COLO829 (cell line): ENCODE results near the gene ACO2.
A peak's percentile ranks its signal among the peaks of the same experiment; 100 is the strongest.

Experiments
- DNase-seq: peaks from one replicate; pipeline ENCODE4 v3.0.0; 2012; ENCODE audit warnings: low spot score

Gene ACO2

DNA sequence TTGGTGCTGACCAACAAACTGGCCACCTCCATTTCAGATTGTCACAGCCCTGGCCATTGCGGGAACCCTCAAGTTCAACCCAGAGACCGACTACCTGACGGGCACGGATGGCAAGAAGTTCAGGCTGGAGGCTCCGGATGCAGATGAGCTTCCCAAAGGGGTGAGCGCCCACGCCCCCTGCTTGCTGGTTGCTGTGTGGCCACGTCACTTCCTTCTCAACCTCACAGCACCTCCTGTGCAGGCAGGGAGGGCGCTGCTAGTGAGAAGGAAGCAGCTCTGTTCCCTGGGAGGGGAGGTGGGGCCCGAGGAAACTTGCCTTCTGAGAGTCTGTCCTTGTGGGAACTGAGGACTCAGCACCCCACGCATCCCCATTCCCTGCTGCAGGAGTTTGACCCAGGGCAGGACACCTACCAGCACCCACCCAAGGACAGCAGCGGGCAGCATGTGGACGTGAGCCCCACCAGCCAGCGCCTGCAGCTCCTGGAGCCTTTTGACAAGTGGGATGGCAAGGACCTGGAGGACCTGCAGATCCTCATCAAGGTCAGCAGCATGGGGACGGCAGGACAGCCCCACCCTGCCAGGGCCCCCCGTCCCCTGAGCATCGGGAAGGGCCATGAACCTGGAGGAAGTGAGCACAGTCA, 56.0 kb downstream of the ACO2 start:
- no peak for DNase-seq

DNA sequence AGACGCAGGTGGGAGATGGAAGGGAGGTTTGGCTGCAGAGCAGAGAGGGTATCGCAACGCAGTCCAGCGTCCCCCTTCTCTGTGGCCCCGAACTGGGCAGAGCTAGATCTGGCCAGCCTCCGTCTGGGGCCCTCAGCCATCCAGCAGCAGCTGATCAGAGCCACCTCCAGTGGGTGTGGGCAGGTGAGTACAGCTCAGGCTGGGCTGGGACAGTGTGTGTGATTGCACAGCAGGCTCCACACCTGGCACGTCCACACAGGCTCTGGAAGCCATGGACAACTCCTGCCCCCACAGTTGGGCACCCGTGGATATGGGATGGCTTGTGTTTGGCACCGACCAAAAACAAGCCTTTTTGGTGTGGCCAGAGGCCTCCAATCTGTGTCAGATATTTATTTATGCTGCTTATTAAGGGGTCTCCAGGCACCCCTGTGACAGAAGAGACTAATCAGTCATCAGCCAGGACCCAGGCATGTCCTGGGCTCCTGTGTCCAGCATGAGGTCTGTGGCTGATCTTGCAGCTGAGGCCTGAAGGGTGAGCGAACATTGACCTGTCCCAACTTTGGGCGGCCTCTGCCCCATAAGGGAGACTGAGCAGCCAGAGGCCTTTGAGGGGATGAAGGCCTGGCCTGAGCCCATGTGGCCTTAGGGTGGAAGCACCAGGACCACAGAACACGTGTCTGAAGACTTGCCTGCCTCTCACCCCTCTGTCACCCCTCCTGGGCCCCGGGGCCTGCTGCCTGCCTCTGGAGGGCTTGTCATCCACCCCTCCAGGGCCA, 56.7 kb downstream of the ACO2 start:
- DNase-seq: no peak

DNA sequence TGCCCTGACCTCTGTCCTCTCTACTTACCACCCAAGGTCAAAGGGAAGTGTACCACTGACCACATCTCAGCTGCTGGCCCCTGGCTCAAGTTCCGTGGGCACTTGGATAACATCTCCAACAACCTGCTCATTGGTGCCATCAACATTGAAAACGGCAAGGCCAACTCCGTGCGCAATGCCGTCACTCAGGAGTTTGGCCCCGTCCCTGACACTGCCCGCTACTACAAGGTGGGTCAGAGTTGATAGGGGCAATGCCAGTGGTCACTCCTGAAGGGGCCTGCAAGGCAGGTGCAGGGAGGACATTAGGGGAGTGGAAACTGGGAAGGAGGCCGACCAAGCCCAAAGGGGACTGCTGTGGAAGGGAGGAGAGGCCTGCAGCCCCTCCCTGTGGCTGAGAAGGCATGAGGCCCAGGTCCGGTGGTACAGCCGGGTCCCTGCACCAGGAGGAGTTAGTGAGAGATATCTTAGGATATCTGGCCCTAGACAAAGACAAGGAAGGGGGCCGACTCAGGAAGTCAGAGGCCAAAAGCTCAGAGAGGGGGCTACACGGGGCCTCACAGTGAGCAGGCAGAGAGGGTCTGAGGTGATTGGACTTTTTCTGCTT, 57.4 kb downstream of the ACO2 start:
- DNase-seq: no peak

DNA sequence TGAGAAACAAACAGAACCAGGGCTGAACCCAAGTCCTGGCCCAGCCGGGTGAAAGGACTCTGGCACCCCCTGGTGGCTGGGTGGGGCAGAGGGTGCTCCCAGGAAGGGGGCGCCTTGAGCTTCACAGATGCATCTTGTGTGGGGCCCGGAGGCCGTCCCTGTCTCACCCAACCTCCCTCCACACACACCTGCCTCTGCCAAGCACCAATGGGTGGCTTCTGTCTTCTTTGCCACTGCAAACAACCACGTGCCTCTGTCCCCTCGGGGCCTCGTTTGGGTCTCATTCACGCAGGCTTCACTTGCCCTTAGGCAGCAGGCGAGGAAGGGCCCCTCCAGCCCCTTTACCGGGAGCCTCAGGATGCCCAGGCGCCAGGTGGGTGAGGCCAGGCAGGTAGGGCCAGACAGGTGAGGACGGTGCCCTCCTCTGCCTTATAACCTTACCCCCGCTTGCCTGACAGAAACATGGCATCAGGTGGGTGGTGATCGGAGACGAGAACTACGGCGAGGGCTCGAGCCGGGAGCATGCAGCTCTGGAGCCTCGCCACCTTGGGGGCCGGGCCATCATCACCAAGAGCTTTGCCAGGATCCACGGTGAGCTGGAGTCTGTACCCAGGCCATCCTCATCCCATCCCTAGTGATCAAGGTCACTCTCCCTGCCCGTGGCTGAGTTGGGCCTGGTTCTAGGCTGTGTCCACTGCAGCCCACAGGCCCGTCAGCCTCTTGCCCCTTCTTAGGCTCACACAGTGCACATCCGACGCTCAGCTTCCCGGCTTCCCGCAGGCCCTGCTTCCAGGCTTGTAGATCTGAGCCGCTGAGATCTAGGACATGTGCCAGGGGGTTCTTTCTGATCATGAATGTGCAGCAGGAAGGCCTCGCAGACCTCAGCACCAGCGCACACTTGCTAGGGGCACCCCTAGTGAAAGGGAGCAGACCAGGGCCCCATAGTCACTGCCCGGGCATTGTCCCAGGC, 58.2 kb downstream of the ACO2 start:
- peak; percentile 58 for DNase-seq

DNA sequence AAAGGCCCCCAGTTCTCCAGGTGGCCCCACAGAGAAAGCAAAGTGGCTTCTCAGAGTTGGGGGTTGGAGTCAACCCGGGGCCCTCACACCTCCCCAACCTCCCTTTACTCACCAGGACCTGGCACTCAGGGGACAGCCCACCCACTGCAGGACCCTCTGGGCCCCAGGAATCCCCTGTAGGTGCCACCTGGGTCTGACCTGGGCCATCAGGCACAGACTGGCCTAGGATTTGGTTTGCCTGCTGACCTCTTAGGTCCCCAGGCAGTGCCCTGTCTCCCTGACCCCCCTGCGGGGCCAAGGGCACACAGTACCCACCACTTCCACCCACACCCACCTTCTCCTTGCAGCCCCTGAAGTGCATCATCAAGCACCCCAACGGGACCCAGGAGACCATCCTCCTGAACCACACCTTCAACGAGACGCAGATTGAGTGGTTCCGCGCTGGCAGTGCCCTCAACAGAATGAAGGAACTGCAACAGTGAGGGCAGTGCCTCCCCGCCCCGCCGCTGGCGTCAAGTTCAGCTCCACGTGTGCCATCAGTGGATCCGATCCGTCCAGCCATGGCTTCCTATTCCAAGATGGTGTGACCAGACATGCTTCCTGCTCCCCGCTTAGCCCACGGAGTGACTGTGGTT, 59.3 kb downstream of the ACO2 start:
- no peak for DNase-seq

DNA sequence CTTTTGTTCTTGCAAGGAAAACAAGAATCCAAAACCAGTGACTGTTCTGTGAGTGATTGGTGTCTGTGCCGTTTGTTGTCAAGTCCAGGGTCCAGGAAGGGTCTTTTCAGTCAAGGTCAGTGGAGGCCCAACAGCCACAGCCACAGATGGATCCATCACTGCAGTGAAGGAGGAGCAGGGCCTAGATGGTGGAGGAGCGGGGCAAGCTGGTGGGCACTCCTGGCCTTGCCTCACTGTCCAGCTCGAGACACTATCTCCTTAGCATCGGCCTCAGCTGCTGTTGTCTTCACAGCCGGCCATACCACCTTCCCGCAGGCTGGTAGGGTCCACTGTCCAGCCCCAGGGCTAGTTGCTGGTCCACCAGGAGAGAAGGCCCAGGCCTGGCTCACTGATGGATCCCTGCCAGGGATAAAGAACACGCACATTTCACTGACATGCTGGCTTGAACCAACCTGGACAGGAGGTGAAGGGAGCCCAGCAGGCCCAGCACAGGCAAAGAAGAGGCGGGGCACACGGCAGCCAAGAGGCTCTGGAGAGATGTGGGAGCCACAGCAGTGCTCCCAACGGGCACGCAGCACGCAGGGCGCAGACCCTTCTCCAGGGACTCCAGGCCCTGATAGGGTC, 60.1 kb downstream of the ACO2 start:
- no peak for DNase-seq

DNA sequence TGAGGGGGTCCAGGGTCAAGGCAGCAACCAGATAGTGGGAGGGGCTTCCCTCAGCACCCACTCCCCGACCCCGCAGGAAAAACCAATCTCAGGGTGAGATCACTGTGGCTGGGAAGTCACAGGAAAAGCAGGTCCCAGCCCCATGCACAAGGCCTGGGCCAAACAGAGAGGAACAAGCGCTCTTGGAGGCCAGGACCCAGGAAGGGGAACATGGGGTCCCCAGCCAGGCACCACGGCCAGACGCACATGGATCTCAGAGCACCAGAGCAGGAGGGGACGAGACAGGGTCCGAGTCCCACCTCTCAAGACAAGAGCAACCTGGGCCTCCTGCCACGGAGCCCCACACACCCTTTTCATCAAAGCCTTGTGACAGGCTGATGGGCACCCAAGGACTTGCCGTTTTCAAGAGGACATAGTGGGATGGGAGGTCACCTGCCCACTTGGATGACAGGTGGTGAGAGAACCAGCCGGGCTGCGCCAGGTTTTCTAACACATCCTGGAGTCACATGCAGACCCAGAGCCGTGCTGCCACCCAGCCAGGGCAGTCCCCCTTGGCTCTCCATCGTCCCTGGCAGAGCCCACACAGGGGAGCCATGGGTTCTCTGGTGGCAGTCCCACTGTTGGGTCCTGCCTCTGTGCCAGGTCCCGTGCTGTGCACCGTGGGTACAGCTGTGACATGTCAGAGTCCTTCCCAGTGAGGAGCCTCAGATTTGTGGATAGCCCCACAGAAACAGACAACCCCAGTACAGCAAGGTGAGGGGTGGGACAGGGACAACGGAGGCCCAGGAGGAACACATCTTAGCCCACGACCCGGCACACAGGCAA, 62.2 kb downstream of the ACO2 start:
- DNase-seq: no peak

DNA sequence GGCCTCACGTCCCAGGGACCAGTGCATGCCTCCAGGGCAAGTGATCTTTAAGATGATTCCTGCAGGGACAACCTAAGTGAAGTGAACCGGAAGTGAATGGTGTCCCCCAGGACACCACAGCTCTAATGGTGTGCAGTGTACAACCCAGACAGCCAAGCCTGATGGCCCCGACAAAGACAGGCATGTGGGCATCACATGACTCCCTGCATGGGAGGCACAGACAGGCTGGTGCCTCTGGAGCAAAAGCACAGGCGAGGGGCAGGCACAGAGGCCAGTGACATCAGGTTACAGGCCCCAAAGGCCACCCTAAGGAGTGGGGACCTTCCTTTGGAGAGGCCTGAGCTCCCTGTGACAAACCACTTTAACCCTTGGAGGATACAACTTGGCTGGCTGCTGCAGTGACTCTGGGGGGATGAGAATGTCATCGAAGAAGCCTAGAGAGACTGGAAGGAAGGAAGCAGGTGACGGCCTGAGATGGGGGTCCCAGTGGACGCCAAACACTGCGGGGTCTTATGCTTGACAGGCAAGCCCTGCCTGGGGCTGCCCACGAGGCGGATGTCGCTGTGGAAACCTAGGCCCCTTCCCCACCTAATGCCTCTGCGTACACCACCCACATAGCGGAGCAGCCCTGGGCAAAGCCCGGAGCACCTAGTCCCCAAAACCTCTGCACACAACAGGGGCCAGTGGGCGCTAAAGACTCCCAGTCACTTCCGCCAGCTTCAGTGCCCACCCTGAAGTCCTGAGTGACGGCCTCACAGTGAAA, 63.0 kb downstream of the ACO2 start:
- no peak for DNase-seq

DNA sequence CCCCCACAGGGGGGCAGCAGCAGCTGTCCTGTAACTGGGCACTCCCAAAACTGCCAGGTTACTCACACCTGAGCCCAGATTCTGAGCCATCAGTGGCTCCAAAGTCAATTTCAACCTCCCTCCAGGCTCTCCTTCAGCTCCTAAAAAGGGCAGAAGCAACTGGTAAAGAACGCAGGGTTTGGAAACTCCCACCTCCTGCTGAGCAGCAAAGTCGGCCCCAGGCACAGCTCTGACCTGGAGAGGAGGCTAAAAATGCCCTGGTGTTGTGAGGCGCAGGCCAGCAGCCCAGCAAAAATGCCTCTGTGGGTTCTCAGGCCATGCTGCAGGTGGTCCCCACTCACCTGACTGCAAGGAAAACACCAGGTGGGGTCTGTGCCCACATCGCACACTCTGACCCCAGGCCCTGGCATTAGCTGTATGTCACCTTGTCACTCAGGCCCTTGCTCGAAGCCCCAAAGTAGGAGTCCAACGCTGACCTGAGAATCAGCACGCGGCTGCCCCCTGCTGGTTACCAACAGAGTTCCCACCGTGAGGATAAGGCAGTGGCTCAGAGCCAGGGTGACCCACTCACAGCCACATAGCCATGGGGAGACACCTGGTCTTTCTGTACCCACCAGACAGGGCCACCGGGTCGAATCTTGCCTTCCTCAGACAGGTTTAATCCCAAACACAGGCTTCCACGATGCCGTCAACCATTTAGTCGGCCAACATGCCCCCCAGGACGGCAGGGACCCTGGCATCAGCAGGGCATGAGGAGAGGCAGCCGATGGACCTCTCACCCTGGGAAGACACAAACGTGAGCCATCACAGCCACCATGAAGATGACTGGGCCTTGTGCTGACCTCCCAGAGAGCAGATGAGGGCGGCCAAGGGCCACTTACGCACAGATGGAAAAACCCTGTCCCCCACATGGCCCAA, 64.2 kb downstream of the ACO2 start:
- peak; percentile 65 for DNase-seq

DNA sequence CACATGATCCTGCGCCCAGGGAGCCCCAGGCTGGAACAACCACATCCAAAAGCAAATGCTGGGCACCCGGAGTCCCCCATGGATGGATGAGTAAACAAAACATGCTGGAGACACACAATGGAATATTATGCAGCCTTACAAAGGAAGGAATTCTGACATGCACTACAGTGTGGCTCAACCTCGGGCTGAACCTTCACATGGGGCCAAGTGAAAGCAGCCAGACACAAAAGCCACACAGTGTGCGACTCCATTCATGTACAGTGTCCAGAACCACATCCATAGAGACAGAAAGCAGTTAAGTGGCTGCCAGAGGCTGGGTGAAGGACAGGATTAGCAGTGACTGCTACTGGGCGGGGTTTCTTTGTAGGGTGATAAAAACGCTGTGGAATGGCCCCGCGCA, 65.3 kb downstream of the ACO2 start:
- no peak for DNase-seq

DNA sequence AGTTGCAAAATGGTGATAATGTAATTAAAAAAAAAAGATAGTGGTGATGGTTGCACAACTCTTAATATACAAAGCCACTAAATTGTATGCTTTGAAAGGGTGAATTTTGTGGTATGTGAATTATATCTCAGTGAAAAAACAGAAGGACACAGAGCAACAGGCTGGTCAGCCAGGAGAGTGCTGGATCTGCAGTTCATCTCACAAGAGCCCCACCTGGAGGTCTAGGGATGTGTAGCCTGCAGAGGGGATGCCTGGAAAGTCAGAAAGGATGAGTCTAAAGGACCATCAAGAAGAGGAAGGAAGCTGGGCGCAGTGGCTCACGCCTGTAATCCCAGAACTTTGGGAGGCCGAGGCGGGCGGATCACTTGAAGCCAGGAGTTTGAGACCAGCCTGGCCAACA, 66.3 kb downstream of the ACO2 start:
- no peak for DNase-seq

DNA sequence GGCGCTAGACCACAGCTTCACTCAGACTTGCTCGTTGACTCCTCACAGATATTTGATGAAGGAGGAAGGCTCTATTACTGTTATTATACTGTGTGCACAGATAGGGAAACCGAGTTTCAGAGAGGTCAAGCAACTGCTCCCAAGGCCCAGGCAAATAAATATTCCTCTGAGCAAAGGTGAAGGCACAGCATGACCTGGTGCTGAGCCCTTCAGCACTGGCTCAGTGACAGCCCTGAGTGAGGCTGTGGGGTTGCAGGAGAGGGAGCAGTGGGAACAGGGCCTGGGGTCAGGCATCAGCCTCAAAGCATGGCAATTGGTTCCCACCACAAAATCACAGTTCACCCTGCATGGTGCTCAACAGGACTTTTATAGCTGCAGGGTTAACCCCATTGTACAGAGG, 68.3 kb downstream of the ACO2 start:
- DNase-seq: no peak

DNA sequence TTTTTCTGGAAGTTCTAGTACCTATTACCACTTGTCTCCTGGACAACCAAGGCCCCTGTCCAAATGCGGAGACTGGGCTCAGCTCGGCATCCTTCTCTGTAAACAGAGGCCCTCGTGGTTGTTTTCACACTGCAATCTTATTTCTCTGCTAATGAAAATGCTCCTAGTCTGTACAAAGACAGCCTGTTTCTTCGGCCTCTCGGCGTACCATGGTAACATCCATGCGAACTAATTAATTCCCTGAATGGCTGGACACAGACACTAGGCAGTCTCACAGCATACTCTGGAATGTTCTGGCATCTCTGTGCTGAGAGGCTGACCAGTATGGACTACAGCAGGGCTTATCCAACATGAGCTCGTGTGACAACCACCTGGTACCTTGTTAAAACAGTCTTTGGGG, 69.7 kb downstream of the ACO2 start:
- no peak for DNase-seq

DNA sequence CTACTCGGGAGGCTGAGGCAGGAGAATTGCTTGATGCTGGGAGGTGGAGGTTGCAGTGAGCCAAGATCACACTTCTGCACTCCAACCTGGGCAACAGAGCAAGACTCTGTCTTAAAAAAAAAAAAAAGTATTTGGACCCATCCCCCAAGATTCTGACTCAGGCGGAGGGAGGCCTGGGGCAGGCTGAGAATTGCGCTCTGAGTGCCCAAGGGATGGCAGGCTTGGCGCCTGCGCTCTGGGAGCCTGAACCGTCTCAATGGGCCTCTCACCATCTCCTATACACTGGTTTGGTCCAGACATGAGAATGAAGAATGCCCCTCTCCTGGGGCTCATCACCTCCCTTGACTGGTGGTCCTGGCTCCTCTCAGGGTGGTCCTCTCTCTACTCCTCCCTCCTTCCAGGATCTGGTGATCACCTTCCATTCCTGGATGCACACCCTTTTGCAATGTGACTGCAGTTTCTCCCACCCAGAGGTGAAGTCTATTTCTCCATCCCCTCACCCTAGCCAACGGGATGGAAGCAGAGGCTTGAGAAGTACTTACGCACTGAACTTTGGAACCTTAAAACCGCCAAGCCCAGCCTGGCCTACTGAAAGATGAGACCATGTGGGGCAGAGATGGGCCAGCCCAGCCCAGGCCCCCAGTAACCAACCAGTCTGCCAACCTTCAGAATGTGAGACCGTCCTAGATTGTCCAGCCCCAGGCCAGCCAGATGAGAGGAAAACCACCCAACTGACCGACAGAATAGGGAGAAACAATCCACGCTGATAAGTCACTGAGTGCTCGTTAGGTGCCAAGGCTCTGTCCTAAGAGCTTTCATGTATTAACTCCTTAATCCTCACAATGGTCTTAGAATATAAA, 70.5 kb downstream of the ACO2 start:
- no peak for DNase-seq

DNA sequence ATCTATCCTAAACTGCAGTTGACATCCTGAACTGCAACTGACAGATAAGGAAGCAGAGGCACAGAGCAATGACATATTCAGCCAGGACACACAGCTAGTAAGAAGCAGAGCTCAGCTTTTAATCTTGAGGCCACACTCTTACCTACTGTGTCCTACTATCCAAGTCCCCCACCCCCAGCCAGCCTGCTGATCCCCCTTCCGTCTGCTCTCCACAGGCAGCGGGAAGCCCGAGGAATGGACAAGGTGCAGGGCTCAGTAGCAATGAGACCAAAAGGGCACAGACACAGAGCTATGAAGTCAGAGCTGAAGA, 71.0 kb downstream of the ACO2 start:
- DNase-seq: no peak

DNA sequence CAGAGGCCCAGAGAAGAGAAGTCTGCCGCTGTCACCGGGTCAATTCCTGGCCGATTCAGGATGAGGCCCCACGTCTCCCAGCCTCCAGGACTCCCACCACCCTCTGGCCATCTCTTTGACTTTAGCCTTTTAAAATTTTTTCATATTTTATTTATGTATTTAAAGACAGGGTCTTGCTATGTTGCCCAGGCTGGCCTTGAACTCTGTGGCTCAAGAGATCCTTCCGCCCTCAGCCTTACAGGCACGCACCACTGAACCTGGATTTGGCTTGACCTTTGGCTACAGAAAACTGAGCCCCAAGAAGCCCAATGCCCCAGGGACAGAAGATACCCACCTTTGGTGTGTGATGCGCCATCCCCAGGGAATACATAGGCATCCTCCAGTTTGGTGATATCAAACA, 71.4 kb downstream of the ACO2 start:
- no peak for DNase-seq

DNA sequence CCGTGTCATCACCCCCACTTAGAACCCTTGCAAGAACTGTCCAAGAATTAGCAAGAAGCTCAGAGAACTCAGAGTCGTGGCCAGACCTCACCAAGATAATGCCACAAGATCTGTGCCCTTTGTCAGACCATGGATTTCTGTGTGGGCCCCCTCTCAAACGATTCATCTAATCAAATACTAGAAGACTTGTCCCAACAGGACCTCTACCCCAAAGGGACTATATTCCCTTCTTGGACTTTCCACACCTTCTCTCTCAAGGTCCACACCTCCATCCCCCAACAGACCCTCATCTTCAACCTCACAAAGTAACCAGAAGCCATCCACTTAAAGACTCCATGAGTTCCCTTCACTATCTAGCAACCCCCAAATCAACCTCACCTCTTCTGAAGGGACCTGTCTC, 72.6 kb downstream of the ACO2 start:
- DNase-seq: no peak

DNA sequence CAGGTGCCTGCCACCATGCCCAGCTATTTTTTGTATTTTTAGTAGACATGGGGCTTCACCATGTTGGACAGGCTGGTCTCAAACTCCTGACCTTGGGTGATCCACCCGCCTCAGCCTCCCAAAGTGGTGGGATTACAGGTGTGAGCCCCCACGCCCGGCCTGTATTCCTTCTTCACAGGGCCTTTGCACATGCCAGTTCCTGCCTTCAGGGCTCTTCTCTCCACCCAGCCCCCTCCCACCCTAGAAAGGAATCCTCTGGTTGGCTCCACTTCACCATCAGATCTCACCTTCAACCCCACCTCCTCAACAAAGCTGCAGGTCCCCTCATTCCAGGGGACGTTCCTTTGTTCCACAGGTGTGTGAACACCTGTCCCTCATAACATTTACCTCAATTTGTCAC, 73.3 kb downstream of the ACO2 start:
- DNase-seq: no peak
